Bone marrow (tissue), 2 donors: Measurements from ENCODE around the gene CD38.
"Not testable (repeated sequence)": the region's sequence is repeated elsewhere in the genome, so short reads cannot be mapped to it uniquely, and the experiment has no call there.

Source experiments
- DNase-seq, 2 donors: peaks; one replicate each; lab custom pipeline; 2025; lab: John Stamatoyannopoulos, UW

CD38 gene

GRCh38 chr4:15778289-15779241 lies at the start of gene CD38:
Gene CD38, plus strand, starts transcription at chr4:15778328. Its CDS starts 87 bp downstream, at chr4:15778415.
- peak in 1 of 2 donors; percentile 52 for DNase-seq

DNA sequence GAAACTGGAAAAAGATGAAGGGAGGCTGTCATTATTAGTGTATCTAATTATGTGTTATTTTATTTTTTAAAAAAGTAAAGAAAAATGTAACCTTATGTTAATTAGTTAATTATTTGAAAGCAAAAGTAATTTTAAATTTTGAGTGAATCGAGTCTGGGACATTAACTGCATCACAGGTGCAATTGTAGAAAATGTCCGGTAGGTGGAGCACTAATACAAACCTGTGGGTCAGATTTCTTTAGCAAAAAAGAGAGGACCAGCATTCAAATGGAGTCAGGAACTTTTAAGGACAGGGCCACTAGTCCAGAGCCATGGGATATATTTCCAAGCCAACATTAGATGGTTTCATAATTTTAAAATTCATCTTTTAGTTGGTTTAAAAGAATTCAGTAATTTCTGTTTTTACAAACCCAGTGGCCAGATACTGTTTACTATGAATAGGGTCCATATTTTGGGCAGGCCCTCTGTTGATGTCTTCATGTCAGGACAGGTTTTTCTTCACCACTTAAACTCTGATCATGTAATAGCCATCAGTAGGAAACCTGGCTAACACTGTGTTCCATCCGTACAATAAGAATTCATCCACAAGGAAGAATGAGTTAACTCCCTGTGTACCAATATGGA lies 48.1 kb upstream of the CD38 start:
- peak in 1 of 2 donors; percentile 36 for DNase-seq

DNA sequence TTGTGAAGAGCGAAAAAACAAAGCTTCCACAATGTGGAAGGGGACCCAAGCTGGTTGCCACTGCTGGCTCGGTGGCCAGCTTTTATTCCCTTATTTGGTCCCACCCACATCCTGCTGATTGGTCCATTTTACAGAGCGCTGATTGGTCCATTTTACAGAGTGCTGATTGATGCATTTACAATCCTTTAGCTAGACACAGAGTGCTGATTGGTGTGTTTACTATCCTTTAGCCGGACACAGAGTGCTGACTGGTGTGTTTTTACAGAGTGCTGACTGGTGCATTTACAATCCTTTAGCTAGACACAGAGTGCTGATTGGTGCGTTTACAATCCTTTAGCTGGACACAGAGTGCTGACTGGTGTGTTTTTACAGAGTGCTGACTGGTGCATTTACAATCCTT lies 45.1 kb upstream of the CD38 start:
- DNase-seq = not testable (repeated sequence)

- DNase-seq = no peak
Measured at GRCh38 chr4:15735536-15735935, 42.6 kb upstream of the CD38 start.

- DNase-seq = no peak
Measured at GRCh38 chr4:15736514-15737050, 41.5 kb upstream of the CD38 start.

- DNase-seq = no peak
Measured at GRCh38 chr4:15737255-15737654, 40.9 kb upstream of the CD38 start.

- DNase-seq = no peak
Measured at GRCh38 chr4:15738877-15739276, 39.3 kb upstream of the CD38 start.

- no peak for DNase-seq
Measured at GRCh38 chr4:15740764-15741404, 37.2 kb upstream of the CD38 start.

GRCh38 chr4:15742083-15742582 lies 36.0 kb upstream of the CD38 start:
- DNase-seq = no peak

GRCh38 chr4:15742637-15743036 lies 35.5 kb upstream of the CD38 start:
- DNase-seq = no peak

GRCh38 chr4:15744016-15744545 lies 34.0 kb upstream of the CD38 start:
- no peak for DNase-seq

DNA sequence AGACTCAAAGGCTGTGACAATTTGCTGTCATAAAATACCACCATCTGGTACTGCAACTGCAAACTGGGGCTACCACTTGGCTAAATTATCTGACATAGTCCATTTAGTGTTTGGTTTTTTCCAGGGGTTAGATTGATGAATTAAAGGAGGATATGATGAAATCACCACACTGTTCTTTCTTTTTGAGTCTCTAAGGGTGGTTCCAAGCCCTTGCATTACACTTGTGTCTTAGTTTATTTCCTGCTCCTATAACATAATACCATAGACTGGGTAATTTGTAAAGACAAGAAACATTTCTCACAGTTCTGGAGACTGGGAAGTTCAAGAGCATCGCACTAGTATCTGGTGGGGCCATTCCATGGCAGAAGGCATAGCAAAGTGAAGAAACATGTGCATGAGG lies 32.0 kb upstream of the CD38 start:
- DNase-seq = no peak

GRCh38 chr4:15749001-15749400 lies 29.1 kb upstream of the CD38 start:
- no peak for DNase-seq

GRCh38 chr4:15751153-15751552 lies 27.0 kb upstream of the CD38 start:
- no peak for DNase-seq

DNA sequence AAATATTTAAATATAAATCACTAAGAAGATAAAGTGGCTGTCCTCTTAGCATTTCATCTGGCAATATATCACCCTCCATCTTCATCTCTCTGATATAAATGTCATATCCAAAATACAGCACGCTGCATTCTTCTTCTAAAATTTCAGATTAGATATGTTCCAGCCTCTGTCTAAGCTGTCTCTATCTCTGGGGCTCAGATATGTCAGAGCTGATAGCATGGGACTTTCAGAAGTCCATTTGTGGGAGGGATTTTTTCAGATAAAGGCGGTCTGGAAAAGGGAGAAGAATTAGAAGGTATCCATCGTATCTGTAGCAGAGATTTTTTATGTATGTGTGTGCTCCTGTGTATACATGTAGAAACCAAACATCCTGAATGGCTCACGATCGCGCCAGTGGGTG lies 25.0 kb upstream of the CD38 start:
- DNase-seq = no peak

DNA sequence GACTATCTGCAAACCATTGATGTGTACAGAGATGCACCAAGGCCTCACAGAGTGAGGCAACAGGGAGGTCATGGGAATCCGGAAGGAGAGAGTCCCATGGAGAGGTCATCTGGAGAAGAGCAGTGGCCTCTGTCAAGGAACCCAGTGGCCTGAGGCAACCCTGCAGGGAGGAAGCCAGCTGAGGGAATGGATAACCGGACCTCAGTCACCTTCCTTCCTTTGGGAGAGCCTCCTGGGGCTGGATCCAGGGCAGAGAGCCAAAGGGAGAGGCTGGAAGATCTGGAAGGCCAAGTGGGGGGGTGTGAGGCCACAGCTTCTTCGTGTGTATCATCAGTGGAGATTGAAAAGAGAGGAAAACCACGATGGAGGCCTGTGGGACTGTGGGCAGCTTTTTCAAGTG lies 24.3 kb upstream of the CD38 start:
- no peak for DNase-seq

- DNase-seq = peak in 1 of 2 donors; percentile 78
Measured at GRCh38 chr4:15754323-15754722, 23.8 kb upstream of the CD38 start.

DNA sequence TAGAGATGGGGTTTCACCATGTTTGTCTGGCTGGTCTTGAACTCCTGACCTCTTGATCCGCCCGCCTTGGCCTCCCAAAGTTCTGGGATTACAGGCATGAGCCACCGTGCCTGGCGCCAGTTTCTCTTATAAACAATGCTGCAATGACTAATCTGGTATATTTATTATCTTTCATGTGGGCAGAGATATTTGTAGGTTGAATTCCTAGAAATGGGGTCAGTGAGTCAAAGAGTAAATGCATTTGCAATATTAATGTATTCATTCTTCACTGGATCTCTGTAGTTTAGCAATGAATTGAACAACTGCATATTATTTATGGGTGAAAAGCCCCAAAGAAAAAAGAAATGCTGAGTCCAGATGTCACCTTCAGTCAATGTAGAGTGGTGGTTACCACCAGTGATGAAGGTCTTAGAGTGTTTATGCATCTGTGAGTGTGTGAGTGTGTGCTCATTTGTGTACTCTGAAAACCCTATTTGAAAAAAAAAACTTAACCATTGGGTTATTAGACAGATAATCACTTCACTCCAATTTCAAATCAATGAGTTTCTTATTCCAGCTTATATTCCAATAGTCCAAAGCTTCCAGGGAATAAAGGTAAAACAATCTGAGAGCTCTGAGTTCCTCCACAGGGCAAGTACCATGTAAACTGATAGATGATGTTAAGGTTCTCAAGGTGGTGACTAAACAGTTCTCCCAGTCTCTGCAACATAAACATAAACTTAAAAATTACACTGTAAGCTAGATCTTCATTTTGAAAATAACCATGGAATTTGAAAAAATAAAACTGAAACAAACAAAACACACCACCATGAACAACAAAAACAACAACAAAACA lies 22.6 kb upstream of the CD38 start:
- no peak for DNase-seq

DNA sequence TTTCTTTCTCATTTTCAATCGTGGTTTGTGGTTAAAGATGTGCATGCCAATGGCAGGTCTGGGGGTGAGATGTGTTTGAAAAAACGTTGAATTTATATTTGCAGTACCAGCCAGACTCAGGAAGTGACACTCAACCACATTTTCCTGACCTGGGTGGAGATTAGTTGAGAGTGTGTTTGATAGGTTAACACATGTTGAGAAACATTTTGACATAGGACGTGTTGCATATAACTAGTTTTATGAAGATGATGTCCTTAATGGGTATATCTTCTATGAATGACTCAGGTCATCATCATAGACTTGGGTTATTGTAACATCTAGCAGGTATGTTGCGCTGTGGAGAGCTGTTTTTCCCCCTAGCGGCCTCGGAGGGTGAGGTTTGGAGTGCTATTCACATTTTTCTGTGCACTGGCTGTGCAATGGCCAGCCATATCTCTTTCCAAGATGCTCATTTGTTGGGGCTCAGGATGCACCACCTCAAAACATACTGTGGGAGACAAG lies 21.7 kb upstream of the CD38 start:
- DNase-seq = peak; percentile 19 to 92

DNA sequence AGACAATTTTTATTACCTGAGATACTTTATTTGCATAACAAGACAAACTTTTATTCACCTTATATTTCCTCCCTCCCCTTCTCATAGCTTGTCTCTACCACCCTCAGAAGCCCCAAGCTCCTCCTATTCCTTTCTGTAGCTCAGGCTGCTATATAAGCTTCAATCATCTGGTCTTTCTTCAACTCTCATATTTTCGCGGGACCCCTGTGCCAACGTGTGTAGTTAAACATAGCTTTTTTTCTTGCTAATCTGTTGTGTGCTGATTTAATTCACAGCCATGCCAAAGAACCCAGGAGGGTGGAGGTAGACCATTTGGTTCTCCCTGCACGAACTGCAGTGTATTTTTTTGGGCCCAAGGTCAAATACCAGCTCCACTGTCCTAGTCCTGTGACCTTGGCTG lies 21.1 kb upstream of the CD38 start:
- no peak for DNase-seq

GRCh38 chr4:15758294-15758693 lies 19.8 kb upstream of the CD38 start:
- DNase-seq = no peak
